GM12878 (cell line): ENCODE results near the gene ATP6V1C2. TPM values are rescaled to one million over a fixed set of nuclear protein-coding genes. Genes with fewer than 3 reads are reported as not detected.

ENCODE experiments used
- ATF2 ChIP-seq: IDR thresholded peaks from 2 replicates; pipeline ENCODE4 v1.6.1; 2012; ENCODE audit warnings: low read length, inconsistent platforms
- CEBPB ChIP-seq, 2 experiments: fragments of 150-350 bp in 1 of 2; IDR thresholded peaks; 2 replicates each; pipeline ENCODE4 v1.6.1; 2012 to 2014; ENCODE audit warnings: low read depth in 2 of 2, low read length in 2 of 2, borderline replicate concordance in 1 of 2, inconsistent platforms in 1 of 2
- CREM ChIP-seq: IDR thresholded peaks from 2 replicates; pipeline ENCODE4 v1.6.1; 2014; ENCODE audit warnings: antibody characterized with exemption, low read depth
- CUX1 ChIP-seq: IDR thresholded peaks from 2 replicates; pipeline ENCODE4 v1.6.1; 2012; ENCODE audit warnings: improper control_type of control experiment, low read depth, low read length; ENCODE audit not compliant: insufficient replicate concordance
- NFXL1 ChIP-seq: fragments of 450-650 bp; IDR thresholded peaks from 2 replicates; pipeline ENCODE4 v1.6.1; 2017; ENCODE audit warnings: antibody characterized with exemption, mild to moderate bottlenecking, borderline replicate concordance
- NR2C1 ChIP-seq: fragments of 450-650 bp; IDR thresholded peaks from 2 replicates; pipeline ENCODE4 v1.6.1; 2017; ENCODE audit warnings: antibody characterized with exemption, mild to moderate bottlenecking, moderate library complexity
- SIX5 ChIP-seq: IDR thresholded peaks from 2 replicates; pipeline ENCODE4 v1.6.1; 2011; ENCODE audit warnings: mild to moderate bottlenecking, low read depth, low read length, moderate library complexity; ENCODE audit not compliant: severe bottlenecking
- TARDBP ChIP-seq: IDR thresholded peaks from 2 replicates; pipeline ENCODE4 v1.6.1; 2016; ENCODE audit warnings: borderline replicate concordance
- polyA plus RNA-seq, 11 experiments: library from polyadenylated mRNA; depleted of rRNA in 4 of 11; unstranded in 6 of 11; stranded (reverse) in 5 of 11; fragments of >200 nt; fragmentation: Nextera tagmentation in 4 of 11; fragmentation: Illumina TruSeq in 1 of 11; extraction: Ambion mirVana in 4 of 11; extraction: Trizol in 1 of 11; gene quantifications; 1 replicate in 1 of 11; 2 replicates in 10 of 11; pipeline versions ENCODE4 v1.2.1 to v1.2.3, GENCODE V29; 2011 to 2016; ENCODE audit warnings: inconsistent platforms in 2 of 11, missing spikeins in 2 of 11, low read depth in 1 of 11
- total RNA-seq, 4 experiments: library from RNA; depleted of rRNA in 3 of 4; stranded (reverse); fragments of >200 nt in 3 of 4; fragmentation: Illumina TruSeq in 1 of 4; extraction: Trizol in 1 of 4; gene quantifications; 2 replicates each; pipeline versions ENCODE4 v1.2.1 to v1.2.3, GENCODE V29; 2013 to 2021
- TF ChIP-seq, protein P1 (sequence below): fragments of 450-650 bp; IDR thresholded peaks from 2 replicates; pipeline ENCODE4 v1.6.1; 2017; ENCODE audit warnings: mild to moderate bottlenecking, moderate library complexity

The ATP6V1C2 gene
- total and polyA plus RNA-seq, 10 of the 15 experiments (the other 5 are each of a cell fraction or from before 2014, with no cell fraction given), result 0.04 to 1.5 (median 0.24) TPM; not detected in 1

DNA sequence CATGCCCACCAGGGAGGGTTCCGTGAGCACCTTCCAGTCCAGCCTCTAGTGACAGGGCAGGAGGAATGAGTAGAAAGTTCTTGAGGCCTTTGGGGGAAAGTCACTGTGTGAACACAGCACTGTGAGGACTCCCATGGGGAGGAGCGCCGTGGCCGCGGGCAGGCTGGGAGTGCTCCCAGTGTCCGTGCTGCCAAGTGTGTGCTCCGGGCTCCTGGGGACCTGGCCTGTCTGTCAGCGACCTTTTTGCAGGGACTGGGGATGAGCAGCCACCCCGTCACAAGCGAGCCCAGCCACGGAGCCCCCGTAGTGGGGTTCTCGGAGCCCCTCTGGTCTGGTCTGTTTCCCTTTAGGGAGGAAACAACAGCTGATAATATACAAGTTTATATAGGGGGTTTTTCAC, 54.4 kb downstream of the ATP6V1C2 start (continued):
- TF ChIP-seq ATF2 (no peak), CUX1 (no peak), NR2C1 (no peak), TARDBP (no peak), CREM (no peak), NFXL1 (no peak), SIX5 (no peak), CEBPB (IDR thresholded peaks at IDR 0.05; ENCODE audit: borderline replicate concordance in 1 of 2, low read depth in 2 of 2, low read length in 2 of 2) (no peak)
- TF ChIP-seq, protein P1, sequence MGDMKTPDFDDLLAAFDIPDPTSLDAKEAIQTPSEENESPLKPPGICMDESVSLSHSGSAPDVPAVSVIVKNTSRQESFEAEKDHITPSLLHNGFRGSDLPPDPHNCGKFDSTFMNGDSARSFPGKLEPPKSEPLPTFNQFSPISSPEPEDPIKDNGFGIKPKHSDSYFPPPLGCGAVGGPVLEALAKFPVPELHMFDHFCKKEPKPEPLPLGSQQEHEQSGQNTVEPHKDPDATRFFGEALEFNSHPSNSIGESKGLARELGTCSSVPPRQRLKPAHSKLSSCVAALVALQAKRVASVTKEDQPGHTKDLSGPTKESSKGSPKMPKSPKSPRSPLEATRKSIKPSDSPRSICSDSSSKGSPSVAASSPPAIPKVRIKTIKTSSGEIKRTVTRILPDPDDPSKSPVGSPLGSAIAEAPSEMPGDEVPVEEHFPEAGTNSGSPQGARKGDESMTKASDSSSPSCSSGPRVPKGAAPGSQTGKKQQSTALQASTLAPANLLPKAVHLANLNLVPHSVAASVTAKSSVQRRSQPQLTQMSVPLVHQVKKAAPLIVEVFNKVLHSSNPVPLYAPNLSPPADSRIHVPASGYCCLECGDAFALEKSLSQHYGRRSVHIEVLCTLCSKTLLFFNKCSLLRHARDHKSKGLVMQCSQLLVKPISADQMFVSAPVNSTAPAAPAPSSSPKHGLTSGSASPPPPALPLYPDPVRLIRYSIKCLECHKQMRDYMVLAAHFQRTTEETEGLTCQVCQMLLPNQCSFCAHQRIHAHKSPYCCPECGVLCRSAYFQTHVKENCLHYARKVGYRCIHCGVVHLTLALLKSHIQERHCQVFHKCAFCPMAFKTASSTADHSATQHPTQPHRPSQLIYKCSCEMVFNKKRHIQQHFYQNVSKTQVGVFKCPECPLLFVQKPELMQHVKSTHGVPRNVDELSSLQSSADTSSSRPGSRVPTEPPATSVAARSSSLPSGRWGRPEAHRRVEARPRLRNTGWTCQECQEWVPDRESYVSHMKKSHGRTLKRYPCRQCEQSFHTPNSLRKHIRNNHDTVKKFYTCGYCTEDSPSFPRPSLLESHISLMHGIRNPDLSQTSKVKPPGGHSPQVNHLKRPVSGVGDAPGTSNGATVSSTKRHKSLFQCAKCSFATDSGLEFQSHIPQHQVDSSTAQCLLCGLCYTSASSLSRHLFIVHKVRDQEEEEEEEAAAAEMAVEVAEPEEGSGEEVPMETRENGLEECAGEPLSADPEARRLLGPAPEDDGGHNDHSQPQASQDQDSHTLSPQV, result no peak
